Mesenchymal stem cell (in vitro differentiated cells and primary cell): ENCODE data around the gene AUTS2.

Experiments
- DNase-seq: peaks from one replicate; pipeline ENCODE4 v3.0.0-alpha.2; 2013
- H2AFZ ChIP-seq: one replicate; pipeline ENCODE4 v1.6.1; 2013; ENCODE audit warnings: low read depth, mild to moderate bottlenecking, control low read depth, inconsistent platforms, low read length, moderate library complexity
- H2AK5ac ChIP-seq: 2 replicates; pipeline ENCODE4 v1.6.1; 2013; ENCODE audit warnings: low read length, moderate library complexity, mild to moderate bottlenecking, inconsistent platforms; ENCODE audit not compliant: severe bottlenecking
- H2BK120ac ChIP-seq: one replicate; pipeline ENCODE4 v1.6.1; 2013; ENCODE audit warnings: low read depth, mild to moderate bottlenecking, inconsistent platforms, low read length, moderate library complexity
- H2BK12ac ChIP-seq, 2 experiments: one replicate each; pipeline ENCODE4 v1.6.1; 2013; ENCODE audit warnings: inconsistent platforms in 2 of 2, low read length in 2 of 2, mild to moderate bottlenecking in 2 of 2, moderate library complexity in 2 of 2, control low read depth in 1 of 2
- H2BK15ac ChIP-seq: one replicate; pipeline ENCODE4 v1.6.1; 2013; ENCODE audit warnings: mild to moderate bottlenecking, low read depth, inconsistent platforms; ENCODE audit not compliant: poor library complexity, severe bottlenecking
- H2BK5ac ChIP-seq: 2 replicates; pipeline ENCODE4 v1.6.1; 2013; ENCODE audit warnings: low read depth, mild to moderate bottlenecking, low read length, control low read depth, inconsistent platforms; ENCODE audit not compliant: poor library complexity, severe bottlenecking
- H3K14ac ChIP-seq, 2 experiments: one replicate each; pipeline ENCODE4 v1.6.1; 2013; ENCODE audit warnings: inconsistent platforms in 2 of 2, low read length in 2 of 2, control low read depth in 1 of 2, mild to moderate bottlenecking in 1 of 2, moderate library complexity in 1 of 2
- H3K18ac ChIP-seq, 2 experiments: one replicate each; pipeline ENCODE4 v1.6.1; 2013; ENCODE audit warnings: inconsistent platforms in 2 of 2, low read length in 2 of 2, control low read depth in 1 of 2, low read depth in 1 of 2, mild to moderate bottlenecking in 1 of 2
- H3K23ac ChIP-seq, 2 experiments: one replicate each; pipeline ENCODE4 v1.6.1; 2013; ENCODE audit warnings: inconsistent platforms in 2 of 2, low read length in 2 of 2, mild to moderate bottlenecking in 2 of 2, moderate library complexity in 2 of 2, control low read depth in 1 of 2
- H3K27ac ChIP-seq: 2 replicates; pipeline ENCODE4 v1.5.1; 2013; ENCODE audit warnings: mild to moderate bottlenecking, moderate library complexity, low read length, control low read depth, inconsistent platforms; ENCODE audit not compliant: poor library complexity, severe bottlenecking
- H3K27me3 ChIP-seq, 2 experiments: 2 replicates each; pipeline versions ENCODE4 v1.6.1 to v1.7.0; 2013; ENCODE audit warnings: low read length in 2 of 2, mild to moderate bottlenecking in 2 of 2, moderate library complexity in 2 of 2, control low read depth in 1 of 2, inconsistent platforms in 1 of 2; ENCODE audit not compliant: control insufficient read depth in 1 of 2, insufficient read depth in 1 of 2
- H3K36me3 ChIP-seq, 2 experiments: 2 replicates each; pipeline versions ENCODE4 v1.6.1 to v1.7.0; 2013; ENCODE audit warnings: low read length in 2 of 2, control low read depth in 1 of 2, inconsistent platforms in 1 of 2, low read depth in 1 of 2, mild to moderate bottlenecking in 1 of 2; ENCODE audit not compliant: insufficient read depth in 2 of 2, control insufficient read depth in 1 of 2
- H3K4ac ChIP-seq, 2 experiments: one replicate each; pipeline ENCODE4 v1.6.1; 2013; ENCODE audit warnings: inconsistent platforms in 2 of 2, low read length in 2 of 2, mild to moderate bottlenecking in 2 of 2, moderate library complexity in 2 of 2, control low read depth in 1 of 2, low read depth in 1 of 2
- H3K4me1 ChIP-seq: 2 replicates; pipeline ENCODE4 v1.6.1; 2013; ENCODE audit warnings: low read depth, low read length, control low read depth; ENCODE audit not compliant: control insufficient read depth, insufficient read depth
- H3K4me2 ChIP-seq: 2 replicates; pipeline ENCODE4 v1.6.1; 2013; ENCODE audit warnings: low read length, mild to moderate bottlenecking, inconsistent platforms; ENCODE audit not compliant: poor library complexity, severe bottlenecking
- H3K4me3 ChIP-seq, 2 experiments: 2 replicates each; pipeline versions ENCODE4 v1.5.1 to v1.7.0; 2013; ENCODE audit warnings: low read length in 2 of 2, mild to moderate bottlenecking in 2 of 2, control low read depth in 1 of 2, low read depth in 1 of 2; ENCODE audit not compliant: insufficient read depth in 1 of 2
- H3K79me1 ChIP-seq: replicated peaks from 2 replicates; pipeline ENCODE4 v1.6.1; 2013; ENCODE audit warnings: mild to moderate bottlenecking, control low read depth, low read length, inconsistent platforms; ENCODE audit not compliant: poor library complexity, severe bottlenecking
- H3K9ac ChIP-seq: 2 replicates; pipeline ENCODE4 v1.7.0; 2013; ENCODE audit warnings: mild to moderate bottlenecking, low read length, moderate library complexity
- H3K9me3 ChIP-seq: 2 replicates; pipeline ENCODE4 v1.7.0; 2013; ENCODE audit warnings: mild to moderate bottlenecking, low read length; ENCODE audit not compliant: control insufficient read depth
- H4K8ac ChIP-seq: one replicate; pipeline ENCODE4 v1.6.1; 2013; ENCODE audit warnings: inconsistent platforms, mild to moderate bottlenecking, low read length, moderate library complexity
- H4K91ac ChIP-seq: one replicate; pipeline ENCODE4 v1.6.1; 2013; ENCODE audit warnings: mild to moderate bottlenecking, low read length, inconsistent platforms
- WGBS: methylation state at CpG from one replicate; pipeline ENCODE4 v1.1.7; 2013; ENCODE audit warnings: mixed read lengths; 5-methylcytosine and 5-hydroxymethylcytosine counted together

Gene AUTS2

DNA sequence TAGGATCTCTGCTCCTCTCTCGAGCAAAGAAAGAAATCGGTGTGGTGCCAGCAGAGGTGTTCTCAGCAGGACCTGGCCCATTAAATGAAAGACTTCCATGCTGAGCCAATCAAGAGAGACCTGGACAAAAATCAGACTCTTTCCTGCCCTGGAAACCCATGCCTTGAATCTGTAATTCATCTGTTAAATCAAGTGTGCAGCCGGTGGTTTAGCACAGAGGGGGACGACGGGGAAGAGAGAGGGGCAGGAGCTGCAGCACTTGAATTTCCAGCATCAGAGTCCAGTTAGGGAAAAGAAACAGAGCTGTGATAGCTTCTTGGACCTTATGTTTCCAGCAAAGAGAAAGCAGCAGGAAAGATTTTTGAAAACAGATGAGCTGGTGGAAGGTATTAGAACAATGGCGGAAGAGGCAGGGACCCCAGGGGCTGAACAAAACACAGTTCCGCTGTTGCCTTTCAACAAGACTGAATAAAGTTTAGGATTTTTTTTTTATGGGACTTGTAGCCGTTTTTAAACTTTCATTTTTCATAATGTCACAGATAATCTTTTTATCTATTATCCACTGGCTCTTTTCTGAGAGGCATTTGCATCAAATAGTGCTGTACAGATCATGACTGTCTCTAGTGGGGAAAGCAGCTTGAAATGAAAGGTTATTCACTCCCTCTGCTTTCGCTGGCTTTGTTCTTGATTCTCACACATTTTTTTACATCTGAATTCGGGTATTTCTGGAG lies 990.1 kb downstream of the AUTS2 start:
- Histone ChIP-seq H2BK120ac (no peak overlapping the region), H3K9me3 (no peaks in the 10 kb centered on the region), H4K91ac (no peak overlapping the region), H4K8ac (no peak overlapping the region), H3K4ac (no peak overlapping the region), H2BK15ac (no peak overlapping the region), H3K9ac (no peak overlapping the region), H3K4me3 (no peak overlapping the region), H3K27me3 (no peaks in the 10 kb centered on the region), H3K4me1 (peaks cover 18% of the 10 kb centered on the region), H3K4me2 (no peak overlapping the region), H3K18ac (no peak overlapping the region), H2AK5ac (no peak overlapping the region), H3K79me1 (peaks cover 2% of the 10 kb centered on the region), H2AFZ (no peak overlapping the region), H2BK12ac (no peak overlapping the region), H3K14ac (no peak overlapping the region), H3K23ac (no peak overlapping the region), H2BK5ac (no peak overlapping the region), H3K27ac (no peak overlapping the region), H3K36me3 (no peaks in the 10 kb centered on the region)
- no peak for DNase-seq
- WGBS = 89% methylated on average over 8 of the region's 10 CpGs

DNA sequence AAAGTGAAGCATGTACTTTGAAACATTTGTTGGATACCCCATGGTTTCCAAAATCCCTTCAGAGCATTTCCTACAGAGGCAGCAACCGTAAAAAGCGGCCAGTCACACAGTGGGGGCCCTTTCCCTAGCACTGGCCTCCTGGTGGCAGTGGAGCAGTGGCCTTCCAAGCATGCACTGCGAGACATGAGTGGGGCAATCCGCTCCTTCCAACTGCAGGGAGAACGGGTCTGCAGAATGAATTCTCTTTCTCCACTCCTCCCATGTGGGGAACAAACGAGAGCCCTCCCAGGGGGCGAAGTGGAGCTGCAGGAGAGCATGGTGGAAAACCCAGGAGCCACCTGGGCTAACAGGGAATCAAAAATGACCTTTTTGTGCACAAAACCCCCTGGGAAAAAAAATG lies 990.7 kb downstream of the AUTS2 start:
- no peak overlapping the region for H2AFZ ChIP-seq
- no peak overlapping the region for H4K8ac ChIP-seq
- H3K4me3 ChIP-seq = no peak overlapping the region
- peaks cover 2% of the 10 kb centered on the region for H3K79me1 ChIP-seq
- H2BK12ac ChIP-seq = no peak overlapping the region
- no peak overlapping the region for H3K9ac ChIP-seq
- 63% methylated on average over 7 of the region's 7 CpGs for WGBS
- no peak overlapping the region for H4K91ac ChIP-seq
- no peak overlapping the region for H3K4me2 ChIP-seq
- H3K27me3 ChIP-seq = no peaks in the 10 kb centered on the region
- H3K36me3 ChIP-seq = no peaks in the 10 kb centered on the region
- H2BK5ac ChIP-seq = no peak overlapping the region
- peaks cover 15% of the 10 kb centered on the region for H3K4me1 ChIP-seq
- no peak overlapping the region for H3K14ac ChIP-seq
- H2AK5ac ChIP-seq = no peak overlapping the region
- DNase-seq = no peak
- no peak overlapping the region for H3K4ac ChIP-seq
- H3K27ac ChIP-seq = no peak overlapping the region
- no peak overlapping the region for H2BK15ac ChIP-seq
- no peak overlapping the region for H2BK120ac ChIP-seq
- H3K23ac ChIP-seq = no peak overlapping the region
- no peaks in the 10 kb centered on the region for H3K9me3 ChIP-seq
- no peak overlapping the region for H3K18ac ChIP-seq

DNA sequence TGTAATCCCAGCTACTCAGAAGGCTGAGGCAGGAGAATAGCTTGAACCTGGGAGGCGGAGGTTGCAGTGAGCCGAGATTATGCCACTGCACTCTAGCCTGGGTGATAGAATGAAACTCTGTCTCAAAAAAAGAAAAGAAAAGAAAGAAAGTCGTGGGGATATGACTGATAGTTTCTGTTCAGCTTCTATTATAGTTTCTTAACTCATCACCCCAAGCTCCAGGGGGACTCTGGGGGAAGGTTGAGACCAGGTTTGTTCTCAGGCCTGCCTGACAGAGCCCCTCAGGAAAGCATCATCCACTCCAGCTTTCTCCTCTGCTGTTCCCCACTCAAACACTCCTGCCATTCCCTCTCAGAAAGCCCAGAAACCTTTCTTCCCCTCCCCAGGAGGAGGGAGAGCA lies 991.3 kb downstream of the AUTS2 start:
- Histone ChIP-seq H3K4me2 (no peak overlapping the region), H3K14ac (no peak overlapping the region), H3K9ac (no peak overlapping the region), H2BK12ac (no peak overlapping the region), H3K23ac (no peak overlapping the region), H3K4me1 (peaks cover 13% of the 10 kb centered on the region), H2BK120ac (no peak overlapping the region), H3K18ac (no peak overlapping the region), H3K79me1 (peaks cover 2% of the 10 kb centered on the region), H3K9me3 (no peaks in the 10 kb centered on the region), H2AK5ac (no peak overlapping the region), H2AFZ (no peak overlapping the region), H3K27me3 (peaks cover 0 to 4% of the 10 kb centered on the region in 2 experiments), H2BK5ac (no peak overlapping the region), H3K27ac (no peak overlapping the region), H3K36me3 (no peaks in the 10 kb centered on the region), H4K8ac (no peak overlapping the region), H3K4me3 (no peak overlapping the region), H4K91ac (no peak overlapping the region), H3K4ac (no peak overlapping the region), H2BK15ac (no peak overlapping the region)
- no peak for DNase-seq
- WGBS = 100% methylated on average over 2 of the region's 3 CpGs

DNA sequence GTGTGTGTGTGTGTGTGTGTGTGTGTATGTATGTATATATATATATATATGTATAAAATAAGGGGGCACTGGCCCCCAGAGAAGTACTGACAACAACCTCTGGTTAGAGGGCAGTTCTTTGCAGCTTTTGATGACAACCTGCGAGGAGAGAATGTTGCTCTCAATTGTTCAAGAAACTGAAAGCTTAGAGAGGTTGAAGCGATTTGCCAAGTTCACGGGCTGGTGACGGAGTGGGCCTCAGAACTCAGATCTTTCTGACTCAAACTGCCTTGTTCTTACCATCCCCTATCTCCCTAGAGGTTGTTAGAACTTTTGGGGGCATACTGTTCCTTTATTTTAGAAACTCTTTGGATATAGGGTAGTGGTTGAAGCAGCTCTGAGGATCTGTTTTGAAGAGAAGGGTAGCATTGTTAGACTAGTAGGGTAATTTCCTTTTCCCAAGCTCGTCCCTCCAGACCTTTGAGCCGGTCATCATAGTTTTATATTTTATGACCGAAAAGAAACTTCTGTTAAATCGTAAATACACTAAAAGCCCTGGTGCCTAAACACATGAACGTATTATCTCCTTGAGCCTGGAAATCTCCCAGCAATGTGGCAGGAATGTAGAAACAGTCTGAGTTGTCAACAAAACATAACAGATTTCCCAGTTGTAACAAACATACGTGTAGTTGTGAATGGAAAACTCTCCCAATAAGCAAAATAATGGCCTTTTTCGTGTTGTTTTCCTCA lies 992.0 kb downstream of the AUTS2 start:
- Histone ChIP-seq H3K27ac (no peak overlapping the region), H2BK120ac (no peak overlapping the region), H3K4me1 (peaks cover 8% of the 10 kb centered on the region), H2BK15ac (no peak overlapping the region), H2AFZ (no peak overlapping the region), H3K9me3 (no peaks in the 10 kb centered on the region), H3K23ac (no peak overlapping the region), H3K14ac (no peak overlapping the region), H3K4ac (no peak overlapping the region), H3K4me3 (no peak overlapping the region), H4K8ac (no peak overlapping the region), H3K18ac (no peak overlapping the region), H2BK5ac (no peak overlapping the region), H3K79me1 (no peaks in the 10 kb centered on the region), H2AK5ac (no peak overlapping the region), H3K36me3 (no peaks in the 10 kb centered on the region), H3K9ac (no peak overlapping the region), H3K4me2 (no peak overlapping the region), H4K91ac (no peak overlapping the region), H2BK12ac (no peak overlapping the region), H3K27me3 (peaks cover 2 to 10% of the 10 kb centered on the region in 2 experiments)
- WGBS = 71% methylated on average over 8 of the region's 11 CpGs
- no peak for DNase-seq
